Measurements from ENCODE around the gene ADAM11. TPM values are rescaled to one million over a fixed set of nuclear protein-coding genes. Genes with fewer than 3 reads are reported as not detected.

Gene ADAM11
- total and polyA plus RNA-seq, 9 of the 15 experiments (the other 6 are each of a cell fraction or from before 2014, with no cell fraction given), result 0.01 to 0.31 (median 0.14) TPM; not detected in 2

GRCh38 chr17:44775136-44775837 lies 16.5 kb downstream of the ADAM11 start (continued):
- peak; percentile 61 to 67 for TF ChIP-seq E2F6 (IDR thresholded peaks at IDR 0.05; ENCODE audit: borderline replicate concordance in 1 of 2, extremely low read depth in 1 of 2, insufficient read depth in 1 of 2, insufficient read length in 1 of 2, low read depth in 1 of 2, low read length in 1 of 2, poor library complexity in 1 of 2, severe bottlenecking in 1 of 2)
- TF ChIP-seq TCF15 (CRISPR knock-in tag; IDR thresholded peaks at IDR 0.05), result no peak
- TF ChIP-seq NFATC3 (IDR thresholded peaks at IDR 0.05), result no peak
- TF ChIP-seq ZNF79 (CRISPR knock-in tag; IDR thresholded peaks at IDR 0.05; ENCODE audit: low read depth), result no peak
- no peak for TF ChIP-seq ELK3 (CRISPR knock-in tag; IDR thresholded peaks at IDR 0.05)
- TF ChIP-seq MXD1 (CRISPR knock-in tag; IDR thresholded peaks at IDR 0.05; ENCODE audit: borderline replicate concordance, poor library complexity, severe bottlenecking), result no peak
- TF ChIP-seq KDM1A (IDR thresholded peaks at IDR 0.05), result no peak
- 0 out of 2 replicates have a peak, but pooled peaks have one; percentile 9 for TF ChIP-seq MECOM (CRISPR knock-in tag; IDR thresholded peaks at IDR 0.05)
- no peak for TF ChIP-seq MCM2 (IDR thresholded peaks at IDR 0.05; ENCODE audit: low read depth)
- peak; percentile 49; the same call in 1 of the 2 replicates for TF ChIP-seq ZBTB49 (CRISPR knock-in tag; IDR thresholded peaks at IDR 0.05; ENCODE audit: borderline replicate concordance)
- peak; percentile 77 for TF ChIP-seq POLR2G (IDR thresholded peaks at IDR 0.05; ENCODE audit: low read depth, low read length)
- no peak for TF ChIP-seq ZNF444 (CRISPR knock-in tag; IDR thresholded peaks at IDR 0.05)
- TF ChIP-seq CCNT2 (IDR thresholded peaks at IDR 0.05; ENCODE audit: borderline replicate concordance, extremely low read depth, insufficient read length, low read depth, low read length), result peak; percentile 39
- peak in 1 of 2 experiments; percentile 48; a peak in 1 of 3 replicates for TF ChIP-seq CBX3 (IDR thresholded peaks at IDR 0.05; ENCODE audit: borderline replicate concordance in 1 of 2, low read length in 2 of 2)
- TF ChIP-seq ATF3 (IDR thresholded peaks at IDR 0.05), result no peak
- no peak for TF ChIP-seq ATF3 (CRISPR knock-in tag; conservative IDR thresholded peaks at IDR 0.05)
- TF ChIP-seq EWSR1 (IDR thresholded peaks at IDR 0.05; ENCODE audit: borderline replicate concordance, low read depth, partially characterized antibody), result no peak
- peak; percentile 62 for TF ChIP-seq POLR2A (conservative IDR thresholded peaks at IDR 0.05)
- 0 out of 2 replicates have a peak, but pooled peaks have one; percentile 3 for TF ChIP-seq BCOR (IDR thresholded peaks at IDR 0.05)
- no peak for TF ChIP-seq ZFP36 (IDR thresholded peaks at IDR 0.05; ENCODE audit: low read depth, low read length, partially characterized antibody)
- peak; percentile 7 for TF ChIP-seq KDM5B (IDR thresholded peaks at IDR 0.05; ENCODE audit: insufficient replicate concordance, low read depth, low read length)
